ENCODE measurements around the gene ANKRD16.

DNA sequence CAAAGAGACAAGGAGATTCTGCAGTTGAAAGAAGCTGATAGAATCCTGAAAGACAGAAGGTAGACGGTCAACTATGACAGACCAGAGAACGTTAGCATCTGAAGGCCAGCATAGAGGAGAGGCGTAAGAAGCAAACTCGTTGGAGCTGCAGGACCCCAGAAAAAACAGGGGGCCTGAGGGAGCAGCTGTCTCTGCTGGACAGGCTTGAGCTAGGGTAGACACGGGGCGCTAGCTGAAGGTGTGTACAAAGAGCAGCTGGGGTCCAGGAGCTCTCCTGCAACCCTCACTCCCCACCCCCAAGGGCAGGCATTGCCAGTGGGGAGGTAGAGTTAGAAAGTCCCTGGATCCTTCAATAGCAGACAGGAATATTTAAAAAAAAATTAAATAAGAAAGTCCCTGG is 61.9 kb downstream of the ANKRD16 start:
- TF ChIP-seq FOXJ3 (CRISPR knock-in tag; IDR thresholded peaks at IDR 0.05; ENCODE audit: borderline replicate concordance) (no peak), JUN (CRISPR knock-in tag; IDR thresholded peaks at IDR 0.05) (no peak)
- TF ChIP-seq, protein P1, sequence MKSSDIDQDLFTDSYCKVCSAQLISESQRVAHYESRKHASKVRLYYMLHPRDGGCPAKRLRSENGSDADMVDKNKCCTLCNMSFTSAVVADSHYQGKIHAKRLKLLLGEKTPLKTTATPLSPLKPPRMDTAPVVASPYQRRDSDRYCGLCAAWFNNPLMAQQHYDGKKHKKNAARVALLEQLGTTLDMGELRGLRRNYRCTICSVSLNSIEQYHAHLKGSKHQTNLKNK (CRISPR knock-in tag; IDR thresholded peaks at IDR 0.05), result no peak
- TF ChIP-seq, protein P2, sequence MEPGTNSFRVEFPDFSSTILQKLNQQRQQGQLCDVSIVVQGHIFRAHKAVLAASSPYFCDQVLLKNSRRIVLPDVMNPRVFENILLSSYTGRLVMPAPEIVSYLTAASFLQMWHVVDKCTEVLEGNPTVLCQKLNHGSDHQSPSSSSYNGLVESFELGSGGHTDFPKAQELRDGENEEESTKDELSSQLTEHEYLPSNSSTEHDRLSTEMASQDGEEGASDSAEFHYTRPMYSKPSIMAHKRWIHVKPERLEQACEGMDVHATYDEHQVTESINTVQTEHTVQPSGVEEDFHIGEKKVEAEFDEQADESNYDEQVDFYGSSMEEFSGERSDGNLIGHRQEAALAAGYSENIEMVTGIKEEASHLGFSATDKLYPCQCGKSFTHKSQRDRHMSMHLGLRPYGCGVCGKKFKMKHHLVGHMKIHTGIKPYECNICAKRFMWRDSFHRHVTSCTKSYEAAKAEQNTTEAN (CRISPR knock-in tag; IDR thresholded peaks at IDR 0.05), result no peak
- TF ChIP-seq, protein P3, sequence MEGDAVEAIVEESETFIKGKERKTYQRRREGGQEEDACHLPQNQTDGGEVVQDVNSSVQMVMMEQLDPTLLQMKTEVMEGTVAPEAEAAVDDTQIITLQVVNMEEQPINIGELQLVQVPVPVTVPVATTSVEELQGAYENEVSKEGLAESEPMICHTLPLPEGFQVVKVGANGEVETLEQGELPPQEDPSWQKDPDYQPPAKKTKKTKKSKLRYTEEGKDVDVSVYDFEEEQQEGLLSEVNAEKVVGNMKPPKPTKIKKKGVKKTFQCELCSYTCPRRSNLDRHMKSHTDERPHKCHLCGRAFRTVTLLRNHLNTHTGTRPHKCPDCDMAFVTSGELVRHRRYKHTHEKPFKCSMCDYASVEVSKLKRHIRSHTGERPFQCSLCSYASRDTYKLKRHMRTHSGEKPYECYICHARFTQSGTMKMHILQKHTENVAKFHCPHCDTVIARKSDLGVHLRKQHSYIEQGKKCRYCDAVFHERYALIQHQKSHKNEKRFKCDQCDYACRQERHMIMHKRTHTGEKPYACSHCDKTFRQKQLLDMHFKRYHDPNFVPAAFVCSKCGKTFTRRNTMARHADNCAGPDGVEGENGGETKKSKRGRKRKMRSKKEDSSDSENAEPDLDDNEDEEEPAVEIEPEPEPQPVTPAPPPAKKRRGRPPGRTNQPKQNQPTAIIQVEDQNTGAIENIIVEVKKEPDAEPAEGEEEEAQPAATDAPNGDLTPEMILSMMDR (IDR thresholded peaks at IDR 0.05), result no peak
- TF ChIP-seq, protein P4, sequence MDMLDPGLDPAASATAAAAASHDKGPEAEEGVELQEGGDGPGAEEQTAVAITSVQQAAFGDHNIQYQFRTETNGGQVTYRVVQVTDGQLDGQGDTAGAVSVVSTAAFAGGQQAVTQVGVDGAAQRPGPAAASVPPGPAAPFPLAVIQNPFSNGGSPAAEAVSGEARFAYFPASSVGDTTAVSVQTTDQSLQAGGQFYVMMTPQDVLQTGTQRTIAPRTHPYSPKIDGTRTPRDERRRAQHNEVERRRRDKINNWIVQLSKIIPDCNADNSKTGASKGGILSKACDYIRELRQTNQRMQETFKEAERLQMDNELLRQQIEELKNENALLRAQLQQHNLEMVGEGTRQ (CRISPR knock-in tag; IDR thresholded peaks at IDR 0.05), result no peak

All from WTC11 (cell line).